Suprapubic skin (tissue), 3 donors: ENCODE measurements around the gene NFX1.

ENCODE experiments used
- CTCF ChIP-seq, 2 donors: fragments of 200-600 bp in 1 of 2; fragments of 450-650 bp in 1 of 2; sonication (generic) in 1 of 2; IDR thresholded peaks; one replicate each; pipeline ENCODE4 v1.5.1; 2016 to 2019; ENCODE audit warnings: antibody characterized with exemption in 2 of 2, mild to moderate bottlenecking in 1 of 2, moderate library complexity in 1 of 2
- POLR2A ChIP-seq, 2 donors: fragments of 450-650 bp; IDR thresholded peaks; one replicate each; pipeline ENCODE4 v1.6.1; 2017; ENCODE audit warnings: antibody characterized with exemption in 2 of 2, mild to moderate bottlenecking in 2 of 2, moderate library complexity in 2 of 2

- TF ChIP-seq POLR2A (IDR thresholded peaks at IDR 0.05), result no peak
- no peak for TF ChIP-seq CTCF (IDR thresholded peaks at IDR 0.05)
Observed at GRCh38 chr9:33309903-33310302, 19.6 kb downstream of the NFX1 start.
